DND-41 (cell line): ENCODE results near the gene ABCC9.

Source experiments
- CTCF ChIP-seq: IDR thresholded peaks from 2 replicates; pipeline ENCODE4 v1.5.1; 2012; ENCODE audit warnings: borderline replicate concordance, low read length, moderate library complexity, mild to moderate bottlenecking; ENCODE audit not compliant: poor library complexity, severe bottlenecking; ENCODE audit errors: extremely low read depth
- EZH2 ChIP-seq: IDR thresholded peaks from 3 replicates; pipeline ENCODE4 v1.6.1; 2012; ENCODE audit warnings: borderline replicate concordance, low read depth, mild to moderate bottlenecking, moderate library complexity, low read length, inconsistent platforms; ENCODE audit not compliant: severe bottlenecking

- TF ChIP-seq CTCF (no peak), EZH2 (no peak)
Measured at GRCh38 chr12:21827083-21827482, 114.1 kb downstream of the ABCC9 start.
